Endothelial cell of umbilical vein (primary cell): ENCODE data around the gene BCAS3. TPM values are rescaled to one million over a fixed set of nuclear protein-coding genes. Genes with fewer than 3 reads are reported as not detected.

Experiments used
- BruUV-seq: library from RNA; stranded (reverse); fragments of 400-500 nt; replicated peaks from 2 replicates; lab custom pipeline; 2021; lab: Mats Ljungman, UMichigan
- CTCF ChIA-PET: fragments of 300-600, 350-600 bp; sonication (Branson Sonifier 250); formaldehyde crosslinking; loops from one replicate; lab custom pipeline; 2021; ENCODE audit warnings: antibody characterized with exemption, inconsistent platforms; lab: Charles Lee
- POLR2A ChIA-PET: fragments of 300-600, 350-600 bp; sonication (Branson Sonifier 250); formaldehyde crosslinking; loops from one replicate; lab custom pipeline; 2021; ENCODE audit warnings: antibody characterized with exemption, inconsistent platforms; lab: Charles Lee
- DNase-seq: peaks from one replicate; pipeline ENCODE4 v3.0.0-alpha.2; 2011; ENCODE audit warnings: low read depth, low spot score
- FAIRE-seq: peaks from 2 replicates; lab custom pipeline; 2011; peaks lifted over from hg19 to GRCh38; lab: Jason Lieb, UNC
- H2AFZ ChIP-seq: 2 replicates; pipeline ENCODE4 v1.6.0; 2012; ENCODE audit warnings: low read depth, low read length, control low read depth, inconsistent platforms
- H3K27ac ChIP-seq: 2 replicates; pipeline ENCODE4 v1.5.1; 2011; ENCODE audit warnings: low read depth, mild to moderate bottlenecking, control low read depth, low read length, moderate library complexity; ENCODE audit not compliant: insufficient read depth
- H3K27me3 ChIP-seq, 2 experiments: 2 replicates each; pipeline versions ENCODE4 v1.6.0 to v1.6.1; 2011; ENCODE audit warnings: low read length in 2 of 2, mixed read lengths in 1 of 2; ENCODE audit not compliant: control insufficient read depth in 2 of 2, insufficient read depth in 2 of 2
- H3K36me3 ChIP-seq, 2 experiments: 2 replicates in 1 of 2; 3 replicates in 1 of 2; pipeline ENCODE4 v1.5.1; 2011; ENCODE audit warnings: low read length in 2 of 2, mild to moderate bottlenecking in 1 of 2, moderate library complexity in 1 of 2; ENCODE audit not compliant: control insufficient read depth in 2 of 2, insufficient read depth in 2 of 2; ENCODE audit errors: extremely low read depth in 1 of 2
- H3K4me1 ChIP-seq: 3 replicates; pipeline ENCODE4 v1.5.1; 2011; ENCODE audit warnings: mild to moderate bottlenecking, low read length; ENCODE audit not compliant: control insufficient read depth, insufficient read depth; ENCODE audit errors: extremely low read depth
- H3K4me2 ChIP-seq: 2 replicates; pipeline ENCODE4 v1.6.1; 2011; ENCODE audit warnings: low read length, control low read depth, mixed read lengths; ENCODE audit not compliant: insufficient read depth
- H3K4me3 ChIP-seq, 3 experiments: fragments of 200-600 bp in 1 of 3; sonication (generic), shearing (Covaris generic) in 1 of 3; replicated peaks in 1 of 3; 2 replicates each; pipeline ENCODE4 v1.5.1; 2011 to 2016; ENCODE audit warnings: control low read depth in 3 of 3, low read length in 3 of 3, mild to moderate bottlenecking in 2 of 3, inconsistent platforms in 1 of 3, low read depth in 1 of 3, moderate library complexity in 1 of 3; ENCODE audit not compliant: insufficient read depth in 1 of 3
- H3K79me2 ChIP-seq: 2 replicates; pipeline ENCODE4 v1.6.0; 2012; ENCODE audit warnings: low read length, inconsistent platforms; ENCODE audit not compliant: control insufficient read depth, insufficient read depth
- H3K9ac ChIP-seq: replicated peaks from 2 replicates; pipeline ENCODE3; 2011; ENCODE audit warnings: low read length, control low read depth; ENCODE audit not compliant: insufficient read depth; ENCODE audit errors: extremely low read depth
- H3K9me1 ChIP-seq: replicated peaks from 3 replicates; pipeline ENCODE4 v1.6.0; 2011; ENCODE audit warnings: mild to moderate bottlenecking, low read length; ENCODE audit not compliant: control insufficient read depth, insufficient read depth; ENCODE audit errors: extremely low read depth
- H3K9me3 ChIP-seq: replicated peaks from 2 replicates; pipeline ENCODE4 v1.5.1; 2012; ENCODE audit warnings: low read length, inconsistent platforms; ENCODE audit not compliant: control insufficient read depth, insufficient read depth
- H4K20me1 ChIP-seq: replicated peaks from 2 replicates; pipeline ENCODE3; 2011; ENCODE audit warnings: mild to moderate bottlenecking, low read length; ENCODE audit not compliant: control insufficient read depth, insufficient read depth; ENCODE audit errors: extremely low read depth
- EZH2 ChIP-seq: IDR thresholded peaks from 2 replicates; pipeline ENCODE4 v1.6.1; 2012; ENCODE audit warnings: borderline replicate concordance, low read depth, mild to moderate bottlenecking, moderate library complexity, low read length, inconsistent platforms; ENCODE audit not compliant: severe bottlenecking
- FOS ChIP-seq: IDR thresholded peaks from 2 replicates; pipeline ENCODE4 v1.6.1; 2011; ENCODE audit warnings: mild to moderate bottlenecking, low read length, moderate library complexity, borderline replicate concordance; ENCODE audit not compliant: insufficient read depth
- GATA2 ChIP-seq: IDR thresholded peaks from 2 replicates; pipeline ENCODE4 v1.7.0; 2011; ENCODE audit warnings: low read depth, mild to moderate bottlenecking, moderate library complexity, mixed read lengths, low read length; ENCODE audit not compliant: insufficient read length, insufficient read depth
- JUN ChIP-seq: IDR thresholded peaks from 2 replicates; pipeline ENCODE4 v1.6.1; 2011; ENCODE audit warnings: borderline replicate concordance, low read depth; ENCODE audit not compliant: insufficient read length, insufficient read depth
- MYC ChIP-seq: IDR thresholded peaks from one replicate; pipeline ENCODE4 v1.6.1; 2011; ENCODE audit warnings: mild to moderate bottlenecking, low read depth, low read length
- POLR2A ChIP-seq: IDR thresholded peaks from 2 replicates; pipeline ENCODE4 v1.6.1; 2012; ENCODE audit warnings: low read depth, mild to moderate bottlenecking, control low read depth, low read length
- POLR2AphosphoS5 ChIP-seq: IDR thresholded peaks from 2 replicates; pipeline ENCODE4 v1.6.1; 2012; ENCODE audit warnings: low read depth, mild to moderate bottlenecking, control low read depth, low read length, moderate library complexity; ENCODE audit not compliant: insufficient read depth
- dilution Hi-C: fragments of 300-500 bp; cut with MboI; formaldehyde crosslinking; loops from one replicate; pipeline ENCODE4 v1.15.0; 2019; ENCODE audit warnings: low sequenced_read_pairs; ENCODE audit not compliant: extremely low pct_ligation_motif_present
- intact Hi-C: fragments of 100-400 bp; cut with micrococcal nuclease; formaldehyde crosslinking; loops from one replicate; pipeline ENCODE4 v1.10.0; 2022
- polyA plus RNA-seq, 4 experiments: library from polyadenylated mRNA; depleted of rRNA in 3 of 4; stranded (reverse) in 3 of 4; unstranded in 1 of 4; fragments of >200 nt; gene quantifications; 2 replicates each; pipeline versions ENCODE4 v1.2.1 to v1.2.3, GENCODE V29; 2011 to 2012; ENCODE audit warnings: missing spikeins in 1 of 4
- total RNA-seq: library from RNA; stranded (reverse); gene quantifications from 2 replicates; pipeline ENCODE4 v1.2.3, GENCODE V29; 2021
- TF ChIP-seq, protein P1 (sequence below): IDR thresholded peaks from 2 replicates; pipeline ENCODE4 v1.6.1; 2011; ENCODE audit not compliant: insufficient read depth, insufficient read length
- TF ChIP-seq, protein P2 (sequence below), 2 donors: IDR thresholded peaks; 1 replicate in 1 of 2; 2 replicates in 1 of 2; pipeline ENCODE4 v1.5.1; 2011; ENCODE audit warnings: low read length in 2 of 2, mild to moderate bottlenecking in 2 of 2, moderate library complexity in 2 of 2, control low read depth in 1 of 2, inconsistent platforms in 1 of 2, low read depth in 1 of 2; ENCODE audit not compliant: insufficient read depth in 1 of 2; ENCODE audit errors: extremely low read depth in 1 of 2

BCAS3 gene
- total and polyA plus RNA-seq, 2 donors (not counting 3 experiments of a cell fraction or from before 2014, with no cell fraction given): 8.2 to 16.0 TPM

DNA sequence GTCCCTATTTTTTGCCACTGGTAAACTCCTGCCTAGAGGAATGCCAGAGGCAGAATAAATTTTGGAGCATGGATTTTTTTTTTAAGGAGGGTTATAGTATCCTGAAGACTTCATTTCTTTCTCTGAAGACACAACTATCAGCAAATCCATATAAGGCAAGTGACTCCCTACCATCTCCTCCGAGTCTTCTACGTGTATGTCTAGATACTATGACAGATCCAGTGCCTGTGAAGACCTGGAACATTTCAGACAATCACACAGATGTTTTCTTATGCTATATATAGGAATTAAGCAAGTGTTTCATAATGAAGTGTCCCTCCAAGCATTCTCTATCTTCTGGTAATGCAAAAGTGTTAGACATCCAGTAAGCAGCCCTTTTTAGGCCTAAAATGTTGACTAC, 466.5 kb downstream of the BCAS3 start:
- no peaks in the 10 kb centered on the region for H3K36me3 ChIP-seq
- H3K9ac ChIP-seq: no peak overlapping the region
- no peaks in the 10 kb centered on the region for H3K27me3 ChIP-seq
- H3K4me2 ChIP-seq: no peak overlapping the region
- no peak overlapping the region for H3K4me3 ChIP-seq
- no TSS peak for BruUV-seq
- dilution Hi-C loops: no loop called here
- ChIA-PET CTCF (interaction anchor here (1.4 kb wide), 1 partner anchor 17 kb away, joined by 3 read pairs; no protein-coding TSS in a partner anchor), POLR2A (no interaction called here)
- H3K9me3 ChIP-seq: no peaks in the 10 kb centered on the region
- no peaks in the 10 kb centered on the region for H4K20me1 ChIP-seq
- H2AFZ ChIP-seq: no peak overlapping the region
- no peak for TF ChIP-seq FOS
- TF ChIP-seq GATA2: no peak
- no peak for TF ChIP-seq EZH2
- no peak for TF ChIP-seq POLR2AphosphoS5
- no peak for TF ChIP-seq JUN
- TF ChIP-seq MYC: no peak
- TF ChIP-seq, protein P1, sequence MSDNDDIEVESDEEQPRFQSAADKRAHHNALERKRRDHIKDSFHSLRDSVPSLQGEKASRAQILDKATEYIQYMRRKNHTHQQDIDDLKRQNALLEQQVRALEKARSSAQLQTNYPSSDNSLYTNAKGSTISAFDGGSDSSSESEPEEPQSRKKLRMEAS: no peak
- TF ChIP-seq, protein P2, sequence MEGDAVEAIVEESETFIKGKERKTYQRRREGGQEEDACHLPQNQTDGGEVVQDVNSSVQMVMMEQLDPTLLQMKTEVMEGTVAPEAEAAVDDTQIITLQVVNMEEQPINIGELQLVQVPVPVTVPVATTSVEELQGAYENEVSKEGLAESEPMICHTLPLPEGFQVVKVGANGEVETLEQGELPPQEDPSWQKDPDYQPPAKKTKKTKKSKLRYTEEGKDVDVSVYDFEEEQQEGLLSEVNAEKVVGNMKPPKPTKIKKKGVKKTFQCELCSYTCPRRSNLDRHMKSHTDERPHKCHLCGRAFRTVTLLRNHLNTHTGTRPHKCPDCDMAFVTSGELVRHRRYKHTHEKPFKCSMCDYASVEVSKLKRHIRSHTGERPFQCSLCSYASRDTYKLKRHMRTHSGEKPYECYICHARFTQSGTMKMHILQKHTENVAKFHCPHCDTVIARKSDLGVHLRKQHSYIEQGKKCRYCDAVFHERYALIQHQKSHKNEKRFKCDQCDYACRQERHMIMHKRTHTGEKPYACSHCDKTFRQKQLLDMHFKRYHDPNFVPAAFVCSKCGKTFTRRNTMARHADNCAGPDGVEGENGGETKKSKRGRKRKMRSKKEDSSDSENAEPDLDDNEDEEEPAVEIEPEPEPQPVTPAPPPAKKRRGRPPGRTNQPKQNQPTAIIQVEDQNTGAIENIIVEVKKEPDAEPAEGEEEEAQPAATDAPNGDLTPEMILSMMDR (IDR thresholded peaks at IDR 0.05; ENCODE audit: extremely low read depth in 1 of 2, insufficient read depth in 1 of 2, low read depth in 1 of 2, low read length in 2 of 2): no peak
- TF ChIP-seq POLR2A: no peak
- no peaks in the 10 kb centered on the region for H3K79me2 ChIP-seq
- no peaks in the 10 kb centered on the region for H3K4me1 ChIP-seq
- no peaks in the 10 kb centered on the region for H3K9me1 ChIP-seq
- no peak overlapping the region for H3K27ac ChIP-seq
- DNase-seq (no peak), FAIRE-seq (no peak)
- intact Hi-C loops: no loop called here
